Stimulated activated CD4-positive, alpha-beta T cell treated with anti-CD3 and anti-CD28 coated beads, TNF-alpha, amount 100 ng/mL, for 4 hours (primary cell): ENCODE data around the gene CTSH.
A peak's percentile ranks its signal among the peaks of the same experiment; 100 is the strongest.

Experiments used
- DNase-seq, 3 experiments: peaks; one replicate each; pipeline ENCODE4 v3.0.0-alpha.2; 2020; ENCODE audit warnings: low read depth in 3 of 3

Gene CTSH, protein sequence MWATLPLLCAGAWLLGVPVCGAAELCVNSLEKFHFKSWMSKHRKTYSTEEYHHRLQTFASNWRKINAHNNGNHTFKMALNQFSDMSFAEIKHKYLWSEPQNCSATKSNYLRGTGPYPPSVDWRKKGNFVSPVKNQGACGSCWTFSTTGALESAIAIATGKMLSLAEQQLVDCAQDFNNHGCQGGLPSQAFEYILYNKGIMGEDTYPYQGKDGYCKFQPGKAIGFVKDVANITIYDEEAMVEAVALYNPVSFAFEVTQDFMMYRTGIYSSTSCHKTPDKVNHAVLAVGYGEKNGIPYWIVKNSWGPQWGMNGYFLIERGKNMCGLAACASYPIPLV

DNA sequence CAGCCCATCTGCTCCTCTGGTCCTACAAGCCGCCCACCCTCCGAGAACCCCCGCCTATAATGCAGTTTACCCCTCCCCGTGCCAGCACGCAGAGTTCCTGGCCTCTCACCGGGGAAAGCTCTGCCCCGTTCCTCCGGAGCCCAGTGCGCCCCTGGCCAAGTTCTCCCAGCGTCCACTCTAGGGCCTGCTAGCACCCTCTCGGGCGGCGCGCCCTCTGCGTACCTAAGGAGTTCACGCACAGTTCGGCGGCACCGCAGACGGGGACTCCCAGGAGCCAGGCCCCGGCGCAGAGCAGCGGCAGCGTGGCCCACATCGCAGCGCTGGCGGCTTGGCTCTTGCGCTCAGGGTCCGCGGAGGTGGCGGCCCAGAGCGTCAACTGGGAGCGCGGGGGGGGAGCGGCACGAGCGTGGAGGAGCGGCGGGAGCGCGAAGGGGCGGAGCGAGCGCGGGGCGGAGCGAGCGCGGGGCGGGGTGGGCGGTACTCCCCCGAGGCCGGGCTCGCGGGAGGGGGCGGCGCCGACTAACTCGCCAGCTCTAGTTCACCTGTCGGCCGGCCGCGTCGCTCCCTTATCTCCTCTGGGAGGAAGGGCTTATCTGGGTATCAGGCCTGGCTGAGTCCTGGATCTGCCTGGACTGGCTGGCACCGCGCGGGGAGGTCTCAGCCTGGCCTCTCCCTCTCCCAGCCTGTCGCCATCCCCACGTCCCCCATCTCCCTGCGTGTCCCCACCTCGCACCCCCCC is at the start of gene CTSH:
CTSH (minus strand) TSS at position 378 of the 739 bp plus-strand sequence; CDS start at position 313, 65 bp downstream.
- DNase-seq = peak; percentile 60 to 66 (median 63)

DNA sequence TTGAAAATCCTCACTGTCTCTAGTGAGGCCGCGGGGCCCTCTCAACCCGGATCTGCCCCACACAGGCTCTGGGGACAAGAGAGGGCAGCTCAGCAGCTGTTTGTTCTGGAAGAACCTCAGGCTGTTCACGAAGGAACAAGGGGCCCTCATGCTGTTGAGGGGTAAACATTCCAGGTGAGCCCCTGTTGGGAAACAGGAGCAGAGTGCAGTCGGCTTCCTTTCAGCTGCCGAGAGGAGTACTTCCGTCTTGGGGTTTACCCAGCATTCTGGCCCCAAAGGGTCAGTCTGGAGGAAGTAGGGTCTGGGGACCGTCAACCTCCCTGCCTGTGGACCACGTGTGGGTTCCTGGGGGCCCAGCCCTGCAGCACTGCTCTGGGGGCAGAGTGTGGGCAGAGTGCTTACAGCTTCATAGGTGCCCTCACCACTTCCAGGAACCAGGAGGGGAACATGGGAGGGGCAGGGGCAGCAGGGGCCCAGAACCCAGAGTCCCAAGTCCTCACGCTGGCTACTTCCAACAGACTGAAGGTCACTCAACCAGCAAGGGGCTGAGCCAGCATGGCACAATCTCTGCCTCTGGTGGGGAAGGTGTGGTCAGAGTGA is 49.2 kb upstream of the CTSH start:
- no peak for DNase-seq

DNA sequence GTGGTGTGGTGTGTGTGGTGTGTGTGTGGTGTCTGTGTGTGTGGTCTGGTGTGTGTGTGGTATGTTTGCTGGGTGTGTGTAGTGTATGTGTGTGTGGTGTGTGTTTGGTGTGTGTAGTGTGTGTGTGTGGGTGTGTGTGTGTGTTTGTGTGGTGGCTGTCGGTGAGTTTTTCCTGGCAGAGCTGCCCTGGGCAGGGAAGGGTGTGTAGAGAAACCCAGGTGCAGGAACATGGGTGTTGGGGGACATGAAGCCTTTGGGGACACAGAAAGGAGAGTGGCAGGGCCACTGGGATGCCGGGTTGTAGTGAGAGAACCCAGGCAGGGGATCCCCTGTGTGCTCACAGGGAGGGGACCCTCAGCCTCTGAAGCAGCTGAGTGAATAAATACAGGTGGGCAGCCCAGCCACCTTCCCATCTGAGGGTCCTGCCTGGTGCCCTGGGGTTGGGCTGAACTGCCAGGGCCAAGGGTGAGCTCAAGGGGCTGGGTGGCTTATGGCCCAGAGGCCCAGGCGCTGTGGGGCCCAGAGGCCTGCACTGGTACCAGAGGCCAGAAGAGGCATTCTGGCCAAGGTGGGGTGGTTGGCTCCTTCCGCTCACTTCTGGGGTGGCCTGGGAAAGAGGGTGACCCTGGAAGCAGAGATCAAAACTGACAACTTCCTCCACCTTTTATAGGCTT is 48.5 kb upstream of the CTSH start:
- DNase-seq = no peak

DNA sequence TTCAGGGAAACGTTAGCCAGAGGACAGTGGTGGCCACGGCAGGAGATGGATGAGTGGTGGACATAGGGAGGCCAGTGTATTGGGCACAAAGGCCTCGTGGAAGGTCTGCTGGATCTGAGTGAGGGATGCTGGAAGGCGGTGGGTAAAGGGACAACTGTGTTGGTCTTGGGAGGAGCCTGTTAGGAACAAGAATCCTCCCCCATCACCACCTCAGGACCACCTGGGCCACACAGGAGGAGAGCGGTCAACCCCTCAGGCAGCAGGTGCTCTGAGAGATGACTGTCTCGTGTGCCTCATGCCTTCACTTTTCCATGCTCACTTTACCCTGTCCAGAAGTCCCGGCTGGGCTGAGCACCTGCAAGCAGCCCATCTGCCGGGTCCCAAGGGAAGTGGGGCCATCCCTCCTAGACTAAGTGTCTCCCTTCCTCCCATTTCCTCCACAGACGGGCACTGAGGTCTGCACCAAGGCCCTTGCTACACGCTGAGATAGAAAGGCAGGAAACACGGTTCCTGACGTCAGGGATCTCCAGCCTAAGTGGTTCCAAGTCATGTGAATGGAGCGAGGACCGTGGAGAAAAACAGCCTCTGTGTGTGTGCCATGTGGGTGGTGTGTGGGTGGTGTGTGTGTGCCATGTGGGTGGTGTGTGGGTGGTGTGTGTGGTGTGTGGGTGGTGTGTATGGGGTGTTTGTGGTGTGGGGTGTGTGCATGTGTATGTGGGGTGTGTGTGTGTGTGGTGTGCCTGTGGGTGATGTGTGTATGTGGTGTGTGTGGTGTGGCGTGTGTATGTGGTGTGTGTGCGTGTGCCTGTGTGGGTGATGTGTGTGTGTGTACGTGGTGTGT is 47.8 kb upstream of the CTSH start:
- DNase-seq = no peak

DNA sequence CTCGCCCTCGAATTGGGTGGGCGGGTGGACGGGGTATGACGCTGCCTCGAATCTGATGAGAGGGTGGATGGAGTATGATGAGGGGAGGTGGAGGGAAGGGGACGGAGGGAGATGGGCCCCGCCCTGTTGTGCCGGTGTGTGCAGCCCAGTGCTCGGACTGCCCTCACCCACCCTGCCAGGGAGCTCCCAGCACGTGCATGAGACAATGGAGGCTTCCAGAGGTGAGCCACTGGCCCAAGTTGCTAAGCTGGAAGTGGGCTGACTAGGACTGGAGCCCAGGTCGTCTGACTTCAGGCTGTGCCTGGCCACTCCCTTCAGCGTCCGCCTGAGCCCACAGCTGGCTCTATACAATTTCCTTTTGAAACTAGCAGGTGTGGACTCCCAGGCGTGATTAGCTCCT is 47.0 kb upstream of the CTSH start:
- DNase-seq = no peak

DNA sequence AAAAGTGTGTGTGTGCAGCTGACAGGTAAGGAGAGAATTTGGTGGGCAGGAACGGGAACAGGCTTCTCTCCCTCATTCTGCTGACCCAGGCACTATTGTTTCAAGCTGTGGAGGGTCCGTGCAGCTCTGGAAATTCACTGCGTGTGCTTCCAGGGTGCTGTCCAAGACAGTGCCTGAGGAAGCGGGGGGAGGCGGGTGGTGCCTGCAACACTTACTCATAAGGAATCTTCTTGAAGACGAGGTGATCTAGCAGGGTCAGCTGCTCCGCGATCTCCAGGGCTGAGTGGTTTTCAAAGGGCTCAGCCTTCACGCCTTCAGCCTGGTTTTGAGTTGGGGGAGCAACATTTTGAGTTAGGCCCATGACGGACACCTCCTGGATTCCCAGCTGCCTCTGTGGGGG is 46.6 kb upstream of the CTSH start:
- DNase-seq = no peak

DNA sequence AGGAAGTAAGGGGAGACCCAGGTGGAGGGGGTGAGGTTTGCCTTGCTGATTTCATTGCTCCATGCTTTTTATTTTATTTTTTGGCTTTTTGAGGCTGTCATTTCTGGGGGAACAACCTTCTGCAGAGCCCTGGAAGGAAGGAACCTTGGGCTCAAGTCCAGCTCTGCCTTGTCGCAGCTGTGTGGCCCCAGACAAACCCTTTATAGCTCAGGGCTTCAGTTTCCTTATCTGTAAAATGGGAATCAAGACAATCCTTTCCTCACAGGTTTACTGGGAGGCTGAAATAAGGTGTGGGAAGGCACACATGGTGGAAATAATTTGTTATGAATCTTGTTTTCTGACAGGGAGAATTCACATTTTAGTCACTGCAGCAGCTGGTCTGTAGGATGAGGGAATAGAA is 45.4 kb upstream of the CTSH start:
- no peak for DNase-seq

DNA sequence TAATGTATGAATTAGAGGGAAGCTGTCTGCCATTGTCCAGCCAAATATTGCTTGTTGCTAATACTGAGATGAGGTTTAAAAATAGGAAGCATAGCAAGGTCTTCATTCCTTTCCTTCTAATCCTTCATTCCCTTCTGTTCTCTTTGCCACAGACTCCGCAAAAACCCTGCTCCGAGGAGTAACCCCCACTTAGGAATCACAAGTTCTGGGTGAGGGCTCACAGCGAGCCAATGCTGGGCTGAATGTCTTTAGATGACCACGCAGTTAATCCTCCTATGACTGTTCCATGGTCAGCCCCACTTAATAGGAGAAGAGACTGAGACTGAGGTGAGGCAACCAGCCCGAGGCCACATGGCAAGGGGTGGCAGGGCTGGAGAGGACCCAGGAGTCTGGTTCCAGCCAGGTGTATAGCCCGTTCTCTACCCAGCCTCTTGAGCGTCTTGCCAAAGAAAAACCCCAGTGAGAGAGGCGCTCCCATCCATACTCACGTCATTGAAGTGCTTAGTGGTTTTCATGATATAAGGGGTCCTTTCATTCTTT is 44.9 kb upstream of the CTSH start:
- DNase-seq = no peak

DNA sequence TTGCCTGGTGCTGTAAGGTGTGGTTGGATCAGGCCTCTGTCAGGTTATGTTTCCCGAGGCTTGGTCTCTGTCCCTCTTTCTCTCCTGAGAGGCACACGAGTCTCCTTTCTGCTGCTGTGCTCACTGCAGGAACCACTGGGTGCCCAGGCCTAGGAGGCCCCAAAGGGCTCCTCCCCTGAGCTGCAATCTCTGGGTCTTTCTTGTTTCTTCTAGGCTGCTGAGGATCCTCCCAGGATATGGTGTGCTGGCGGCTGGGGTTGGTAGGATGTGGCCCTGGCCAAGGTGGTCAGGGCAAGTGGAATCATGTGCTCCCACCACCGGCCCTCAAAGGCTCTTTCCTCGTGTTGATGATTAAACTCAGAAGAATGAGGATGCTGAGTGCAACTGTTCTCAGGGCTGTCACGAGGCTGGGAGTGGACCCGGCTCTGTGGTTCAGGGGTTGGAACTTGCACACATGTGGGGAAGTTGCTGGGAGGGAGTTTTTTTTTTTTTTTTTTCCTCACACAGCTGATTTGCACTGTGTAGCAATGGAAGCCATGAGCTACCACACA is 43.6 kb upstream of the CTSH start:
- no peak for DNase-seq

DNA sequence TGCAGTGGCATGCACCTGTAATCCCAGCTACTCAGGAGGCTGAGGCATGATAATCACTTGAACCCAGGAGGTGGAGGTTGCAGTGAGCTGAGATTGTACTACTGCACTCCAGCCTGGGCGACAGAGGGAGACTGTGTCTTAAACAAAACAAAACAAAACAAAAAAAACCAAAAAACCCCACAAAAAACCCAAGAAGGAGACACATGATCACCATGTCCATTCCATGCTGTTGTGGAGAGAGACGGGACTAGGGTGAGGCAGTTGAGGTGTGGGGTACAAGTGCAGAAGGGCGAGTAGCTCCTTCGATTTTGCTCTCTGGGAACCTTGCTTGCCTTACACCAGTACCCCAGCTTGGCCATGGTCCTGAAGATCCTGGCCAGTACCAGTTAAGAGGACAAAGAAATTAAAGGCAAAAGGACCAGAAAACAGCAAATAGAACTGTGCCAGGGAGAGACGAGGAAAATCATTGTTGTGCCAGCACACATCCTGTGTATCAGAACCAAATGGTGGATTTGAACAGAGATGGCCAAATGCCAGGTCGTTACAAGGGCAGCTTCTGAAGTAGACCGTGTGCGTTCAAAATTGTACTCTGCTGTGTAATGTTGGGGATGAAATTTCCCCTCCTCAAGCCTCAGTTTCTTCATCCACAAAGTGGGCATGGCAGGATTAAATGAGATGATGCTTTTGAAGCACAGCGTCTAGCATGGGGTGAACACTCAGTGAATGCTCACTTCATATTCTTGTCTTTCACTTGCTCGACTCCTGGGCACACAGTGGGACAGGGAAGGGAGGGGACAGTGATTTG is 42.9 kb upstream of the CTSH start:
- DNase-seq = no peak

DNA sequence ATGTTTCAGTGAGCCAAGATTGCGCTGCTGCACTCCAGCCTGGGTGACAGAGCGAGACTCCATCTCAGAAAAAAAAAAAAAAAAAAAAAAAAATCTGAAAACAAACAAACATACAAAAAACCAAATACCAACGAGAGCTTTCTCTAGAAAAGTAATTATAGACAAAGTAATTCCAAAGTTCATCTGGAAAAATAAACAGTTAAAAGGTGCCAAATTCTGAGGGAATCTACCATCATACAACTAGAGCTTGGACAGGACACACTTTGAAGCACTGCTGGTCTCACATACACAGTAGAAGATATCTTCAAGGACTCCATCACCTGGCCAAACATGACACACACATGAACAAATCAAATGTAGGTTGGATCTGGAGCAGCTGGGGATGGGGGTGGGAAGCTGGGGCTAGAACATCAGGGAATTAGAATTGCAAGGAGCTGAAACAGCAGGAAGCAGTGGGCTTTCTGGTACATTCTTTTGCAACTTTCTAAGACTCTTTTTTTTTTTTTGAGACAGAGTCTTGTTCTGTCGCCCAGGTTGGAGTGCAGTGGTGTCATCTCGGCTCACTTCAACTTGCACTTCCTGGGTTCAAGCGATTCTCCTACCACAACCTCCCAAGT is 41.1 kb upstream of the CTSH start:
- DNase-seq = no peak

DNA sequence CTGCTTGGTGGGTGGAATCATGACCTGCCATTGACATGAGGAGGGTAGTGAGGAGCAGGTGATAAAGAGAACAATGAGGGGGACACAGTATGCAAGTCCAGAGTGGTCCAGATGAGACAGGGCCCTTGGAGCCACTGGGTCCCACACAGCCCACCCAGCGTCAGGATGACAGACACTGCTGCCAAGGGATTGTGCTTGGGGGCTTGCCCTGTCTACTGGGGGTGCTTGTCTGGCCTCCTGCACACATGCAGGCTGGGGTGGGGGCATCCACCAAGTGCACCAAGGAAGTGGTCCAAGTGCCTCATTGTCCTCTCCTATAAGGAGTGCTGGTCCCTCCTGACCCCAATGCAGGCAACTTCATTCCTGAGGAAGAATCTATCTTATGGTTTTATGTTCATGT is 39.2 kb upstream of the CTSH start:
- no peak for DNase-seq

DNA sequence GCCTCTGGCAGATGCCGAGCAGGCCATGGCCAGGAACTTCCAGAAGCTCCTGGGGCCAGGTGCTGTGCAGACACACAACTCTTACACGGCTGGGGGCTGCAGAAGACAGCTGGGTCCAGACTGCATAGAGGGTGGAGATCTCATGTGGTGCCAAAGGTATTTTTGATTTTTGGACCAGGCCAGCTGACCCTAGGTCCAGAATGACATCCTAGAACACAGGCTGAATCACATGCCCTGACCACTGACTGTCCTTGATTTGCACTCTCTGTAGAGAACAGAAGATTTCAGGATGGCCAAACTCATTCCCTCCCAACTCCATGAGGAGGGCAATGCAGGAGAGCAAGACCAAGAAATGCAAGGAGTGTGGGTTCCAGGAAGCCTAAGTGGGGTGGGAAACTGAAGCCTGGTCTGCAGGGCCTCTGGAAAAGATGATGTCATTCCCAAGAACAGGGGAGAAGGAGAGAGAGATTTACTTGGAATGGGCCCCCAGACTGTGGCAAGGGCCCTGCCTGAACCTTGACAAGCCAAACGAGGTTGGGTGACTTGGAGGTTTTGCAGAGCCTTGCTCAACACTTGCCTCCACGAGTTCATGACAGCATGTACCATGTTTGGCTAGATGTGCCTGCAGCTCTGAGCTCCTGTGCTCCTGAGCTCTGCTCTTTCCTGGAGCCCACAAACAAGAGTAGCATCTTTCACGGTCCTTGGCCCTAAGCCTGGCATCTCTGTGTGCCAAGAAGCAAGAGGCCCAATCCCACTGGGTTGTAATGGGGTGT is 38.5 kb upstream of the CTSH start:
- no peak for DNase-seq

DNA sequence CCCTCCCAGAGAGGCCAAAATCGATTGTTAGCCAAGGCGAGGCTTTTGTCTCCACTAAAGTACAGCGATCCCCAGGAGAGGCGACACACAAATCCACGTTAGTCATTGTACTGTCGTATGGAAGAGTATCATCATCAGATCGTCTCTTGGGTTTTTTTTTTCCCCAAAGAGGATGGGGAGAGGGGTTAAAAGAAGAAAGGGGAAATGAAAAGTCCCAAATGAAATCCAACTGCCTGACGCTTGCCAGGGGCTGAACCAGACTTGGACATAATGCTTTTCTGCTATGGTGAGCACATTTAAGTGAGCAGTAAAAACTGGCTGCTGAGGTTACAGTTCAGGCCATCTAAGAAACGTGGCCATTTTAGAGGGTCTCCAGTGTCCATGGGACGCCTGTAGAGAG is 37.9 kb upstream of the CTSH start:
- DNase-seq = no peak

DNA sequence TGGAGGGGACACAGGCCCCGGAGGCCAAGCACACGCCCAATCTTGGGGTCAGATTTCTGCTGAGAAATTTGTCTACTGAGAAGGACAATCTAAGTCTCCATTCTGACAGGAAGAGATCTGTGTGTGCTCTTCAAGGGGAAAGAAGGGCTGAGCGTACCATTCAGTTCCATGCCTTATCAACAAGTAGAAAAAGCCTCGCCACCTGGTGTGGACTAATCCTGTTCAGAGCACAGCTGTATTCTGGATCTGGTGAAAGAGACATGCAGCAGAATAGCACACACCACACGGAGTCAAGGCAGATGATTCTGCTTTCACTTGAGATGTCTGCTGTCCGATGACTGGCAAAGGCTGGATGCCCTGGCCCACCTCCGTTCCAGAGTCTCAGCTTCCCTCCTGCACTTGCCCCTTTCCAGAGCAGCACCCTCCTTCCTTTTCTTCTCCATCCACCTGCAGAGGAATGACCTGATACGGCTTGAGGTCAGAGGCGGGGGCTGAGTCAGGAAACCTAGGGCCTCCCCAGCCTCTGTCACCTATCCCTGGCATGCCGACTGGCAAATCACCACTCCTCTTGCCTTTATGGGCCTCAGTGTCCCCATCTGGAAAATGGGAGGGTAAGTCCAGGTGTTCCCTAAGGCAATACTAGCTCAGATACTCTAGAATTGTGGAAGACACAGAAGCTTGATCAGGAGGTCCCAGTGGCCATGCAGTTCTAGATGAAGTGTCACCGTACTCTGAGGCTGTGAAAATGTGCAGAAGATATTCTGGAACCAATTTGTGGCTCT is 36.9 kb upstream of the CTSH start:
- no peak for DNase-seq

DNA sequence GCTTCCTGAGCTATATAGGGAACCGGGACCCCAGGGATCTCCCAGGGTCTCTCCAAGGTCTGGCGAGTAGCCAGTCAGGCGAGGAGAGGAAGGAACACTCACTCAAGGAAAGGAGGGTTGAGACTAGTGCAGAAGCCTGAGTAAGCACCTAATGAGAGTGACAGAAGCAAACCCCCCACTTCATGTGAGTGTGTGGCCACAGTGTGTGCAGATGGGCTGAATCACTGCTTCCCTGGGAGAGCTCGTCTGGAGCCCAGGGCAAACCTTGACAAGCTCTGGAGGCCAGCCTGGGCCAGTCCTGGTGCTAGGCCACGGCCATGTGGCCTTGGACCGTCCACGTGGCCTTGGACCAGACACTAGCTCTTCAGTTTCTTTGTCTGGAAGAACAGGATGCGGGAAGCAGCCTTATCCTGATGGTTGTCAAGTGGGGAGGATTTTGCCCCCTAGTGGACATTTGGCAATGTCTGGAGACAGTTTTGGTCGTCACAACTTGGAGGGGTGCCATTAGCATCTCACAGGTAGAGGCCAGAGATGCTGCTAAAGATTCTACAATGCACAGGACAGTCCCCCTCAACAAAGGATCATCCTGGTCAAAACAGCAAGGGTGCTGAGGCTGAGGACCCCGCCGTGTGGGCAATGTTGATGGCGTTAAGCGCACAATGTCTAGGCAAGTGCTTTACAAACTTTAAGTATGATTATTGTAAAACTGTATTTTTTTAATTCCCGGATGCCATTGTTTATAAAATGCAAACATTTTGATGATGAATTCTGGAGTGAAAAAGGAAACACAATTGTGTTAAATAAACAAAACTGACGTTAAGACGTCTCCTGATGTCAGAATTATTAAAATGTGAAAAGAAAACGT is 34.8 kb upstream of the CTSH start:
- DNase-seq = no peak

DNA sequence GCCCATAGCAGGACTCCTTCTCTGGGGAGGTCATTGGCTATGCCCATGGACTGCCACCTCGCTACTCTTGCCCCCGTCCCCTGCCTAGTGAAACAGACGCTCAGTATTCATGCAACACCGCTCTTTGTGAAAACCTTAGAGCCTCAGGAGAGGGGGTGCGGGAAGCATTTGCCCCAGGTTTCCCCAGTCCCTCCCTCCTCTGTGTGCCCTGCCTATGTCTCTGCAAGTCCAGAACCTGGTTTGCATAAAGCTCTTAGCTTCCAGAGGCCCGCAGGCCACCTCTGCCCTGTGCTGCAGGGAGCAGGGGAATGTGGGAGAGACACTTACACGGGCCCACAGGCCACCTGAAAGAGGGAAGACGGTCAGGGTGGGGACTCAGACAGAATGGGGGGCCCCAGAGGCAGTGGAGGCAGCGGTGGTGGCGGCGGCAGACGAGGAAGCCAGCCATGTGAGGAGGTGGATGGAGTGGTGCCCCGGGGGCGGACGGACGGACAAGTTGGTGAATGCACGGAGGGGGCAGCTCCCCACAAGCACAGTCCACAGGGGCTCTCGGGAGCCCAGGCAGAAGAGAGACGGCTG is 33.8 kb upstream of the CTSH start:
- DNase-seq = no peak
